Liver (tissue), 9 donors: Measurements from ENCODE around the gene RBM20. TPM values are rescaled to one million over a fixed set of nuclear protein-coding genes. Genes with fewer than 3 reads are reported as not detected.

Source experiments
- DNase-seq: peaks from one replicate; pipeline ENCODE4 v3.0.0-alpha.2; 2017; ENCODE audit warnings: low spot score
- H3K27ac ChIP-seq, 2 donors: one replicate each; pipeline ENCODE4 v1.7.0; 2013; ENCODE audit warnings: inconsistent platforms in 2 of 2, low read length in 2 of 2, control low read depth in 1 of 2, low read depth in 1 of 2, mild to moderate bottlenecking in 1 of 2
- H3K27me3 ChIP-seq, 4 donors: one replicate each; pipeline versions ENCODE4 v1.6.1 to v1.7.0; 2013; ENCODE audit warnings: low read length in 3 of 4, inconsistent platforms in 1 of 4, mild to moderate bottlenecking in 1 of 4, moderate library complexity in 1 of 4; ENCODE audit not compliant: control insufficient read depth in 4 of 4, insufficient read depth in 4 of 4
- H3K36me3 ChIP-seq, 4 donors: one replicate each; pipeline versions ENCODE4 v1.6.1 to v1.7.0; 2013; ENCODE audit warnings: low read length in 3 of 4, mild to moderate bottlenecking in 3 of 4, low read depth in 1 of 4, moderate library complexity in 1 of 4; ENCODE audit not compliant: control insufficient read depth in 4 of 4, insufficient read depth in 3 of 4
- H3K4me1 ChIP-seq, 4 donors: one replicate each; pipeline versions ENCODE4 v1.6.1 to v1.7.0; 2013; ENCODE audit warnings: low read length in 3 of 4, mild to moderate bottlenecking in 3 of 4, moderate library complexity in 1 of 4; ENCODE audit not compliant: control insufficient read depth in 4 of 4, insufficient read depth in 4 of 4
- H3K4me3 ChIP-seq, 3 donors: one replicate each; pipeline versions ENCODE4 v1.6.1 to v1.7.0; 2013; ENCODE audit warnings: low read length in 3 of 3, control low read depth in 1 of 3, low read depth in 1 of 3, mild to moderate bottlenecking in 1 of 3
- H3K9ac ChIP-seq, 2 donors: one replicate each; pipeline ENCODE4 v1.7.0; 2013; ENCODE audit warnings: low read length in 2 of 2, mild to moderate bottlenecking in 2 of 2, moderate library complexity in 2 of 2, control low read depth in 1 of 2, low read depth in 1 of 2
- H3K9me3 ChIP-seq, 4 donors: one replicate each; pipeline versions ENCODE4 v1.6.1 to v1.7.0; 2013; ENCODE audit warnings: low read length in 3 of 4; ENCODE audit not compliant: control insufficient read depth in 4 of 4
- EGR1 ChIP-seq, 2 donors: IDR thresholded peaks; 2 replicates each; pipeline ENCODE4 v1.6.1; 2016 to 2018; ENCODE audit warnings: antibody characterized with exemption in 2 of 2, low read depth in 2 of 2
- FOXA1 ChIP-seq: IDR thresholded peaks from 2 replicates; pipeline ENCODE4 v1.6.1; 2016; ENCODE audit warnings: antibody characterized with exemption
- FOXA2 ChIP-seq: IDR thresholded peaks from 2 replicates; pipeline ENCODE4 v1.6.1; 2016; ENCODE audit warnings: antibody characterized with exemption
- GABPA ChIP-seq, 2 donors: IDR thresholded peaks in 1 of 2; conservative IDR thresholded peaks in 1 of 2; 2 replicates each; pipeline ENCODE4 v1.6.1; 2016; ENCODE audit warnings: antibody characterized with exemption in 2 of 2, mild to moderate bottlenecking in 1 of 2, moderate library complexity in 1 of 2
- HNF4A ChIP-seq, 2 donors: conservative IDR thresholded peaks; 2 replicates each; pipeline ENCODE4 v1.6.1; 2016; ENCODE audit warnings: antibody characterized with exemption in 2 of 2, mild to moderate bottlenecking in 2 of 2
- HNF4G ChIP-seq: IDR thresholded peaks from 2 replicates; pipeline ENCODE4 v1.6.1; 2016; ENCODE audit warnings: antibody characterized with exemption
- JUND ChIP-seq, 2 donors: IDR thresholded peaks; 2 replicates each; pipeline ENCODE4 v1.6.1; 2016; ENCODE audit warnings: antibody characterized with exemption in 2 of 2
- NR2F2 ChIP-seq: IDR thresholded peaks from 2 replicates; pipeline ENCODE4 v1.6.1; 2016; ENCODE audit warnings: antibody characterized with exemption
- RAD21 ChIP-seq, 2 donors: IDR thresholded peaks; 2 replicates each; pipeline ENCODE4 v1.6.1; 2016; ENCODE audit warnings: antibody characterized with exemption in 2 of 2, mild to moderate bottlenecking in 2 of 2
- RXRA ChIP-seq, 2 donors: IDR thresholded peaks; 2 replicates each; pipeline ENCODE4 v1.6.1; 2017 to 2018; ENCODE audit warnings: antibody characterized with exemption in 2 of 2, mild to moderate bottlenecking in 1 of 2
- SP1 ChIP-seq: IDR thresholded peaks from 2 replicates; pipeline ENCODE4 v1.6.1; 2018; ENCODE audit warnings: antibody characterized with exemption, mild to moderate bottlenecking
- TAF1 ChIP-seq: conservative IDR thresholded peaks from 2 replicates; pipeline ENCODE4 v1.6.1; 2016; ENCODE audit warnings: antibody characterized with exemption, mild to moderate bottlenecking
- YY1 ChIP-seq: IDR thresholded peaks from 2 replicates; pipeline ENCODE4 v1.6.1; 2016; ENCODE audit warnings: antibody characterized with exemption, mild to moderate bottlenecking
- WGBS: extraction: QIAGEN DNeasy Blood & Tissue Kit; methylation state at CpG from one replicate; pipeline ENCODE4 v1.1.7; 2013; 5-methylcytosine and 5-hydroxymethylcytosine counted together
- polyA plus RNA-seq, 2 donors: library from polyadenylated mRNA; stranded (reverse) in 1 of 2; unstranded in 1 of 2; fragments of 200-250 nt in 1 of 2; fragments of >200 nt in 1 of 2; fragmentation: Nextera tagmentation in 1 of 2; extraction: Ambion mirVana in 1 of 2; gene quantifications; one replicate each; pipeline versions ENCODE4 v1.2.1 to v1.2.3, GENCODE V29; 2013 to 2015
- total RNA-seq, 2 donors: library from RNA; depleted of rRNA; stranded (reverse); fragments of >200 nt; gene quantifications; one replicate each; pipeline ENCODE4 v1.2.3, GENCODE V29; 2014
- TF ChIP-seq, protein P1 (sequence below): IDR thresholded peaks from 2 replicates; pipeline ENCODE4 v1.6.1; 2016; ENCODE audit warnings: antibody characterized with exemption
- TF ChIP-seq, protein P2 (sequence below): IDR thresholded peaks from 2 replicates; pipeline ENCODE4 v1.6.1; 2016; ENCODE audit warnings: antibody characterized with exemption
- TF ChIP-seq, protein P3 (sequence below): IDR thresholded peaks from 2 replicates; pipeline ENCODE4 v1.6.1; 2016; ENCODE audit warnings: antibody characterized with exemption
- TF ChIP-seq, protein P4 (sequence below): fragments of 150-350 bp; IDR thresholded peaks from 2 replicates; pipeline ENCODE4 v1.5.1; 2017; ENCODE audit warnings: improper control_type of control experiment, low read depth, low read length; ENCODE audit not compliant: missing input control
- TF ChIP-seq, protein P5 (sequence below): IDR thresholded peaks from 2 replicates; pipeline ENCODE4 v1.6.1; 2016; ENCODE audit warnings: antibody characterized with exemption, mild to moderate bottlenecking
- donor health status: healthy.
- donor health status: healthy.
- donor health status: healthy.
- donor health status: healthy.
- donor health status: healthy.

The RBM20 gene
- total and polyA plus RNA-seq, 4 donors, result 0.03 to 0.08 (median 0.05) TPM; not detected in 1

DNA sequence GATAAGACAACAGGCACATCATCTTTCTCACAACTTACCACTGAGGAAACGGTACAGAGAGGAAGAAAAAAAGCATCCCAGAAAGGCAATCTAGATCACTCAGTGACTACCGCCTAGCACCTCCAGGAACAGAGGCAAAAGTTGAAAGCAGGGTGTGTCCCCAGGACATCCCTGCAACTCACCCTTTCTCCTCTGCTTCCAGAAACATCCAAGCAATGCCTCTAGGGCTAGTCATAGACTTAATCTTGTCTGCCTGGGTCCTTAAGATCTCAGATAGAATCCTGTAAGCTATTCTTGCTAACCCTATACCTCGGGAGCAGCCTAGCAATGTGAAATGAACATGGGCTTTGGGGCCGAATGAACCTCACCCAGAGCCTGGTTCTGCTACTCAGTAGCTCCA is 208.8 kb downstream of the RBM20 start:
- TF ChIP-seq RAD21 (IDR thresholded peaks at IDR 0.05) (no peak), RXRA (IDR thresholded peaks at IDR 0.05) (no peak), NR2F2 (no peak)
- TF ChIP-seq, protein P1, sequence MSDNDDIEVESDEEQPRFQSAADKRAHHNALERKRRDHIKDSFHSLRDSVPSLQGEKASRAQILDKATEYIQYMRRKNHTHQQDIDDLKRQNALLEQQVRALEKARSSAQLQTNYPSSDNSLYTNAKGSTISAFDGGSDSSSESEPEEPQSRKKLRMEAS, result no peak
- TF ChIP-seq, protein P2, sequence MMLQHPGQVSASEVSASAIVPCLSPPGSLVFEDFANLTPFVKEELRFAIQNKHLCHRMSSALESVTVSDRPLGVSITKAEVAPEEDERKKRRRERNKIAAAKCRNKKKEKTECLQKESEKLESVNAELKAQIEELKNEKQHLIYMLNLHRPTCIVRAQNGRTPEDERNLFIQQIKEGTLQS, result no peak
- WGBS, result 87% methylated on average over 4 of the region's 4 CpGs
- no peak overlapping the region for H3K4me3 ChIP-seq
- peaks cover 10 to 16% (median 14%) of the 10 kb centered on the region in 4 donors for H3K4me1 ChIP-seq
- H3K36me3 ChIP-seq, result no peaks in the 10 kb centered on the region
- H3K27me3 ChIP-seq, result no peaks in the 10 kb centered on the region
- no peaks in the 10 kb centered on the region for H3K9me3 ChIP-seq
- H3K9ac ChIP-seq, result peak overlapping the region; percentile 3 to 50
- peak overlapping the region; percentile 78 to 88 for H3K27ac ChIP-seq
- no peak for DNase-seq

DNA sequence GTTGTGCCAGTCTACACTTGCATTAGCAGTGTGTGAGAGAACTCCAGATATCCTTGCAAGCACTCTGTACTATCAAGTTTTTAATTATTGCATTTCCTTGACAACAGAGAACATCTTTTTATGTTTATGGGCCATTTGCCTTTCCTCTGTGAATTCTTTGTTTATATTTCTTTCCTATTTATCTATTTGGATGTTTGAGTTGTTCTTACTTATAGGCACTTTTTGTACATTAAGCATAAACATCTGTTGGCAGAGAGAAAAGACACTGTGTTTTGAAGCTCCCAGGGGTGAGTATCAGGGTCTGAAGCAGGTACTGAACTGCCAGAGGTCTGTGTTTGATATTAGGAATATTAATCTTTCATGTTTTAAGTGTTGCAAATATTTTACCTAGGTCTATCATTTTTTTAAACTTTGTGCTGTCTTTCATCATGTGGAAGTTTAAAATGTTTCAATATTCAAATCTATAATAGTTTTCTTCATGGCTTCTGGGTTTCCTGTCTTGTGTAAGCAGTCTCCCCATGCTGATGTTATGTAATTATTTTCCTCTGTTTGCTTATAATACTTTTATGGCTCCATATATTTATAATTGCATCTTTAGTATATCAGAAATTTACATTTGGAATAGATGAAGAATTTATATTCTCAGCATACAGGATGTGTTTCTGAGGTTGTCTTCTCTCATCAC is 209.9 kb downstream of the RBM20 start:
- H3K9me3 ChIP-seq, result no peaks in the 10 kb centered on the region
- H3K9ac ChIP-seq, result no peak overlapping the region
- peaks cover 10 to 23% (median 19%) of the 10 kb centered on the region in 4 donors for H3K4me1 ChIP-seq
- H3K27me3 ChIP-seq, result no peaks in the 10 kb centered on the region
- DNase-seq, result no peak
- H3K27ac ChIP-seq, result no peak overlapping the region
- H3K4me3 ChIP-seq, result no peak overlapping the region
- TF ChIP-seq FOXA1 (no peak), HNF4A (conservative IDR thresholded peaks at IDR 0.05) (no peak), YY1 (no peak), RXRA (IDR thresholded peaks at IDR 0.05) (no peak), HNF4G (no peak), EGR1 (IDR thresholded peaks at IDR 0.05; ENCODE audit: low read depth in 2 of 2) (no peak), FOXA2 (no peak), TAF1 (no peak), NR2F2 (no peak), RAD21 (IDR thresholded peaks at IDR 0.05) (no peak), JUND (IDR thresholded peaks at IDR 0.05) (no peak), SP1 (no peak), GABPA (IDR thresholded peaks at IDR 0.05 in 1 of 2, conservative IDR thresholded peaks at IDR 0.05 in 1 of 2) (no peak)
- TF ChIP-seq, protein P3, sequence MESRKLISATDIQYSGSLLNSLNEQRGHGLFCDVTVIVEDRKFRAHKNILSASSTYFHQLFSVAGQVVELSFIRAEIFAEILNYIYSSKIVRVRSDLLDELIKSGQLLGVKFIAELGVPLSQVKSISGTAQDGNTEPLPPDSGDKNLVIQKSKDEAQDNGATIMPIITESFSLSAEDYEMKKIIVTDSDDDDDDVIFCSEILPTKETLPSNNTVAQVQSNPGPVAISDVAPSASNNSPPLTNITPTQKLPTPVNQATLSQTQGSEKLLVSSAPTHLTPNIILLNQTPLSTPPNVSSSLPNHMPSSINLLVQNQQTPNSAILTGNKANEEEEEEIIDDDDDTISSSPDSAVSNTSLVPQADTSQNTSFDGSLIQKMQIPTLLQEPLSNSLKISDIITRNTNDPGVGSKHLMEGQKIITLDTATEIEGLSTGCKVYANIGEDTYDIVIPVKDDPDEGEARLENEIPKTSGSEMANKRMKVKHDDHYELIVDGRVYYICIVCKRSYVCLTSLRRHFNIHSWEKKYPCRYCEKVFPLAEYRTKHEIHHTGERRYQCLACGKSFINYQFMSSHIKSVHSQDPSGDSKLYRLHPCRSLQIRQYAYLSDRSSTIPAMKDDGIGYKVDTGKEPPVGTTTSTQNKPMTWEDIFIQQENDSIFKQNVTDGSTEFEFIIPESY, result no peak
- TF ChIP-seq, protein P4, sequence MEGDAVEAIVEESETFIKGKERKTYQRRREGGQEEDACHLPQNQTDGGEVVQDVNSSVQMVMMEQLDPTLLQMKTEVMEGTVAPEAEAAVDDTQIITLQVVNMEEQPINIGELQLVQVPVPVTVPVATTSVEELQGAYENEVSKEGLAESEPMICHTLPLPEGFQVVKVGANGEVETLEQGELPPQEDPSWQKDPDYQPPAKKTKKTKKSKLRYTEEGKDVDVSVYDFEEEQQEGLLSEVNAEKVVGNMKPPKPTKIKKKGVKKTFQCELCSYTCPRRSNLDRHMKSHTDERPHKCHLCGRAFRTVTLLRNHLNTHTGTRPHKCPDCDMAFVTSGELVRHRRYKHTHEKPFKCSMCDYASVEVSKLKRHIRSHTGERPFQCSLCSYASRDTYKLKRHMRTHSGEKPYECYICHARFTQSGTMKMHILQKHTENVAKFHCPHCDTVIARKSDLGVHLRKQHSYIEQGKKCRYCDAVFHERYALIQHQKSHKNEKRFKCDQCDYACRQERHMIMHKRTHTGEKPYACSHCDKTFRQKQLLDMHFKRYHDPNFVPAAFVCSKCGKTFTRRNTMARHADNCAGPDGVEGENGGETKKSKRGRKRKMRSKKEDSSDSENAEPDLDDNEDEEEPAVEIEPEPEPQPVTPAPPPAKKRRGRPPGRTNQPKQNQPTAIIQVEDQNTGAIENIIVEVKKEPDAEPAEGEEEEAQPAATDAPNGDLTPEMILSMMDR, result no peak
- TF ChIP-seq, protein P5, sequence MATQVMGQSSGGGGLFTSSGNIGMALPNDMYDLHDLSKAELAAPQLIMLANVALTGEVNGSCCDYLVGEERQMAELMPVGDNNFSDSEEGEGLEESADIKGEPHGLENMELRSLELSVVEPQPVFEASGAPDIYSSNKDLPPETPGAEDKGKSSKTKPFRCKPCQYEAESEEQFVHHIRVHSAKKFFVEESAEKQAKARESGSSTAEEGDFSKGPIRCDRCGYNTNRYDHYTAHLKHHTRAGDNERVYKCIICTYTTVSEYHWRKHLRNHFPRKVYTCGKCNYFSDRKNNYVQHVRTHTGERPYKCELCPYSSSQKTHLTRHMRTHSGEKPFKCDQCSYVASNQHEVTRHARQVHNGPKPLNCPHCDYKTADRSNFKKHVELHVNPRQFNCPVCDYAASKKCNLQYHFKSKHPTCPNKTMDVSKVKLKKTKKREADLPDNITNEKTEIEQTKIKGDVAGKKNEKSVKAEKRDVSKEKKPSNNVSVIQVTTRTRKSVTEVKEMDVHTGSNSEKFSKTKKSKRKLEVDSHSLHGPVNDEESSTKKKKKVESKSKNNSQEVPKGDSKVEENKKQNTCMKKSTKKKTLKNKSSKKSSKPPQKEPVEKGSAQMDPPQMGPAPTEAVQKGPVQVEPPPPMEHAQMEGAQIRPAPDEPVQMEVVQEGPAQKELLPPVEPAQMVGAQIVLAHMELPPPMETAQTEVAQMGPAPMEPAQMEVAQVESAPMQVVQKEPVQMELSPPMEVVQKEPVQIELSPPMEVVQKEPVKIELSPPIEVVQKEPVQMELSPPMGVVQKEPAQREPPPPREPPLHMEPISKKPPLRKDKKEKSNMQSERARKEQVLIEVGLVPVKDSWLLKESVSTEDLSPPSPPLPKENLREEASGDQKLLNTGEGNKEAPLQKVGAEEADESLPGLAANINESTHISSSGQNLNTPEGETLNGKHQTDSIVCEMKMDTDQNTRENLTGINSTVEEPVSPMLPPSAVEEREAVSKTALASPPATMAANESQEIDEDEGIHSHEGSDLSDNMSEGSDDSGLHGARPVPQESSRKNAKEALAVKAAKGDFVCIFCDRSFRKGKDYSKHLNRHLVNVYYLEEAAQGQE, result no peak
- TF ChIP-seq, protein P1, result no peak
- TF ChIP-seq, protein P2, result no peak
- no peaks in the 10 kb centered on the region for H3K36me3 ChIP-seq
